Endothelial cell of umbilical vein (primary cell): ENCODE results near the gene SH3RF3. TPM values are rescaled to one million over a fixed set of nuclear protein-coding genes. Genes with fewer than 3 reads are reported as not detected.

Experiments used
- BruUV-seq: library from RNA; stranded (reverse); fragments of 400-500 nt; replicated peaks from 2 replicates; lab custom pipeline; 2021; lab: Mats Ljungman, UMichigan
- CTCF ChIA-PET: fragments of 300-600, 350-600 bp; sonication (Branson Sonifier 250); formaldehyde crosslinking; loops from one replicate; lab custom pipeline; 2021; ENCODE audit warnings: antibody characterized with exemption, inconsistent platforms; lab: Charles Lee
- POLR2A ChIA-PET: fragments of 300-600, 350-600 bp; sonication (Branson Sonifier 250); formaldehyde crosslinking; loops from one replicate; lab custom pipeline; 2021; ENCODE audit warnings: antibody characterized with exemption, inconsistent platforms; lab: Charles Lee
- DNase-seq: peaks from one replicate; pipeline ENCODE4 v3.0.0-alpha.2; 2011; ENCODE audit warnings: low read depth, low spot score
- FAIRE-seq: peaks from 2 replicates; lab custom pipeline; 2011; peaks lifted over from hg19 to GRCh38; lab: Jason Lieb, UNC
- H2AFZ ChIP-seq: 2 replicates; pipeline ENCODE4 v1.6.0; 2012; ENCODE audit warnings: low read depth, low read length, control low read depth, inconsistent platforms
- H3K27ac ChIP-seq: 2 replicates; pipeline ENCODE4 v1.5.1; 2011; ENCODE audit warnings: low read depth, mild to moderate bottlenecking, control low read depth, low read length, moderate library complexity; ENCODE audit not compliant: insufficient read depth
- H3K27me3 ChIP-seq, 2 experiments: 2 replicates each; pipeline versions ENCODE4 v1.6.0 to v1.6.1; 2011; ENCODE audit warnings: low read length in 2 of 2, mixed read lengths in 1 of 2; ENCODE audit not compliant: control insufficient read depth in 2 of 2, insufficient read depth in 2 of 2
- H3K36me3 ChIP-seq, 2 experiments: 2 replicates in 1 of 2; 3 replicates in 1 of 2; pipeline ENCODE4 v1.5.1; 2011; ENCODE audit warnings: low read length in 2 of 2, mild to moderate bottlenecking in 1 of 2, moderate library complexity in 1 of 2; ENCODE audit not compliant: control insufficient read depth in 2 of 2, insufficient read depth in 2 of 2; ENCODE audit errors: extremely low read depth in 1 of 2
- H3K4me1 ChIP-seq: 3 replicates; pipeline ENCODE4 v1.5.1; 2011; ENCODE audit warnings: mild to moderate bottlenecking, low read length; ENCODE audit not compliant: control insufficient read depth, insufficient read depth; ENCODE audit errors: extremely low read depth
- H3K4me2 ChIP-seq: 2 replicates; pipeline ENCODE4 v1.6.1; 2011; ENCODE audit warnings: low read length, control low read depth, mixed read lengths; ENCODE audit not compliant: insufficient read depth
- H3K4me3 ChIP-seq, 3 experiments: fragments of 200-600 bp in 1 of 3; sonication (generic), shearing (Covaris generic) in 1 of 3; replicated peaks in 1 of 3; 2 replicates each; pipeline ENCODE4 v1.5.1; 2011 to 2016; ENCODE audit warnings: control low read depth in 3 of 3, low read length in 3 of 3, mild to moderate bottlenecking in 2 of 3, inconsistent platforms in 1 of 3, low read depth in 1 of 3, moderate library complexity in 1 of 3; ENCODE audit not compliant: insufficient read depth in 1 of 3
- H3K79me2 ChIP-seq: 2 replicates; pipeline ENCODE4 v1.6.0; 2012; ENCODE audit warnings: low read length, inconsistent platforms; ENCODE audit not compliant: control insufficient read depth, insufficient read depth
- H3K9ac ChIP-seq: replicated peaks from 2 replicates; pipeline ENCODE3; 2011; ENCODE audit warnings: low read length, control low read depth; ENCODE audit not compliant: insufficient read depth; ENCODE audit errors: extremely low read depth
- H3K9me1 ChIP-seq: replicated peaks from 3 replicates; pipeline ENCODE4 v1.6.0; 2011; ENCODE audit warnings: mild to moderate bottlenecking, low read length; ENCODE audit not compliant: control insufficient read depth, insufficient read depth; ENCODE audit errors: extremely low read depth
- H3K9me3 ChIP-seq: replicated peaks from 2 replicates; pipeline ENCODE4 v1.5.1; 2012; ENCODE audit warnings: low read length, inconsistent platforms; ENCODE audit not compliant: control insufficient read depth, insufficient read depth
- H4K20me1 ChIP-seq: replicated peaks from 2 replicates; pipeline ENCODE3; 2011; ENCODE audit warnings: mild to moderate bottlenecking, low read length; ENCODE audit not compliant: control insufficient read depth, insufficient read depth; ENCODE audit errors: extremely low read depth
- EZH2 ChIP-seq: IDR thresholded peaks from 2 replicates; pipeline ENCODE4 v1.6.1; 2012; ENCODE audit warnings: borderline replicate concordance, low read depth, mild to moderate bottlenecking, moderate library complexity, low read length, inconsistent platforms; ENCODE audit not compliant: severe bottlenecking
- FOS ChIP-seq: IDR thresholded peaks from 2 replicates; pipeline ENCODE4 v1.6.1; 2011; ENCODE audit warnings: mild to moderate bottlenecking, low read length, moderate library complexity, borderline replicate concordance; ENCODE audit not compliant: insufficient read depth
- GATA2 ChIP-seq: IDR thresholded peaks from 2 replicates; pipeline ENCODE4 v1.7.0; 2011; ENCODE audit warnings: low read depth, mild to moderate bottlenecking, moderate library complexity, mixed read lengths, low read length; ENCODE audit not compliant: insufficient read length, insufficient read depth
- JUN ChIP-seq: IDR thresholded peaks from 2 replicates; pipeline ENCODE4 v1.6.1; 2011; ENCODE audit warnings: borderline replicate concordance, low read depth; ENCODE audit not compliant: insufficient read length, insufficient read depth
- MYC ChIP-seq: IDR thresholded peaks from one replicate; pipeline ENCODE4 v1.6.1; 2011; ENCODE audit warnings: mild to moderate bottlenecking, low read depth, low read length
- POLR2A ChIP-seq: IDR thresholded peaks from 2 replicates; pipeline ENCODE4 v1.6.1; 2012; ENCODE audit warnings: low read depth, mild to moderate bottlenecking, control low read depth, low read length
- POLR2AphosphoS5 ChIP-seq: IDR thresholded peaks from 2 replicates; pipeline ENCODE4 v1.6.1; 2012; ENCODE audit warnings: low read depth, mild to moderate bottlenecking, control low read depth, low read length, moderate library complexity; ENCODE audit not compliant: insufficient read depth
- dilution Hi-C: fragments of 300-500 bp; cut with MboI; formaldehyde crosslinking; loops from one replicate; pipeline ENCODE4 v1.15.0; 2019; ENCODE audit warnings: low sequenced_read_pairs; ENCODE audit not compliant: extremely low pct_ligation_motif_present
- intact Hi-C: fragments of 100-400 bp; cut with micrococcal nuclease; formaldehyde crosslinking; loops from one replicate; pipeline ENCODE4 v1.10.0; 2022
- polyA plus RNA-seq, 4 experiments: library from polyadenylated mRNA; depleted of rRNA in 3 of 4; stranded (reverse) in 3 of 4; unstranded in 1 of 4; fragments of >200 nt; gene quantifications; 2 replicates each; pipeline versions ENCODE4 v1.2.1 to v1.2.3, GENCODE V29; 2011 to 2012; ENCODE audit warnings: missing spikeins in 1 of 4
- total RNA-seq: library from RNA; stranded (reverse); gene quantifications from 2 replicates; pipeline ENCODE4 v1.2.3, GENCODE V29; 2021
- TF ChIP-seq, protein P1 (sequence below), 2 donors: IDR thresholded peaks; 1 replicate in 1 of 2; 2 replicates in 1 of 2; pipeline ENCODE4 v1.5.1; 2011; ENCODE audit warnings: low read length in 2 of 2, mild to moderate bottlenecking in 2 of 2, moderate library complexity in 2 of 2, control low read depth in 1 of 2, inconsistent platforms in 1 of 2, low read depth in 1 of 2; ENCODE audit not compliant: insufficient read depth in 1 of 2; ENCODE audit errors: extremely low read depth in 1 of 2
- TF ChIP-seq, protein P2 (sequence below): IDR thresholded peaks from 2 replicates; pipeline ENCODE4 v1.6.1; 2011; ENCODE audit not compliant: insufficient read depth, insufficient read length

The SH3RF3 gene
- total and polyA plus RNA-seq, 2 donors (not counting 3 experiments of a cell fraction or from before 2014, with no cell fraction given), result 3.8 to 14.7 TPM

DNA sequence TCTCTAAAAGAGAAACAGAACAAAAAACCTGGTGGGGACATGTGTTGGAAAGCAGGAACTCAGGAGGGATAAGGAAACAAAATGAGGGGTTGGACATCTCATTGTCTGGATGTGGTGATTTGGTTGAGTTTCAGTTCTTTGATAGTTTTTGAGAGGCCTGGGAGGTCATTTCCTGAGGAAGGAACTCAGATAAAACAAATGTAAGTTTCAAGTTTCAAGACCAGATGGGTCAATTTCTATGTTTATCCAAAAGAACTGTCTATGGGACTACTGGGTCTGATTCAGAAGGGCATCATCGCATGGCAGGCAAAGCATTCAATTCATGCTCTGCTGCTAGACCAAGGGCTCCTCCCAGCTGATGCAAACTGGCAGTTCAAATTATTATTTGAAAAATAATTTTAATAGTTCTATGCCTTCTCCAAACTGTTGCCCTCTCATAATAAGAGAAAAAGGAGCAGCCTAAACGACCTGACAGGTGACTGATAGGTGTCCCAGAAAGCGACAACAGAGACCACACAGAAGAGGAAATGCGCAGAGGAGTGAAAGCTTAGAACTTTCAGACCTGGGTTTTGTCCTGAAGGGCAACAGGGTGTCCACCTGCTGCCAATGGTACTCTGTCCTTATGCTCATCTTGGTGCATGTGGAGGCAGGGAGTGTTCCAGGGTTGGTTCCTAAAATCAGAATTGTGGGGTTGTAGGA lies 39.3 kb upstream of the SH3RF3 start:
- DNase-seq (peak; percentile 55), FAIRE-seq (peak; percentile 78)
- peak overlapping the region; percentile 39 for H3K4me2 ChIP-seq
- H3K9me1 ChIP-seq, result no peaks in the 10 kb centered on the region
- ChIA-PET POLR2A (interaction anchor here (0.6 kb wide), 1 partner anchor 34 kb away, joined by 4 read pairs; no protein-coding TSS in a partner anchor), CTCF (no interaction called here)
- intact Hi-C loops, result loop anchor here (1.0 to 10.0 kb wide), 3 partner anchors 9 to 545 kb away; no protein-coding TSS in a partner anchor
- BruUV-seq, result no TSS peak
- dilution Hi-C loops, result no loop called here
- H3K27ac ChIP-seq, result peak overlapping the region; percentile 39
- no peaks in the 10 kb centered on the region for H3K27me3 ChIP-seq
- no peaks in the 10 kb centered on the region for H4K20me1 ChIP-seq
- no peaks in the 10 kb centered on the region for H3K9me3 ChIP-seq
- peak overlapping the region; percentile 26 for H2AFZ ChIP-seq
- H3K4me1 ChIP-seq, result peaks cover 18% of the 10 kb centered on the region
- H3K9ac ChIP-seq, result no peak overlapping the region
- no peaks in the 10 kb centered on the region for H3K79me2 ChIP-seq
- H3K4me3 ChIP-seq, result no peak overlapping the region
- H3K36me3 ChIP-seq, result no peaks in the 10 kb centered on the region
- TF ChIP-seq GATA2 (peak; percentile 65), JUN (no peak), MYC (no peak), EZH2 (no peak), FOS (peak; percentile 78), POLR2AphosphoS5 (peak; percentile 61), POLR2A (no peak)
- TF ChIP-seq, protein P1, sequence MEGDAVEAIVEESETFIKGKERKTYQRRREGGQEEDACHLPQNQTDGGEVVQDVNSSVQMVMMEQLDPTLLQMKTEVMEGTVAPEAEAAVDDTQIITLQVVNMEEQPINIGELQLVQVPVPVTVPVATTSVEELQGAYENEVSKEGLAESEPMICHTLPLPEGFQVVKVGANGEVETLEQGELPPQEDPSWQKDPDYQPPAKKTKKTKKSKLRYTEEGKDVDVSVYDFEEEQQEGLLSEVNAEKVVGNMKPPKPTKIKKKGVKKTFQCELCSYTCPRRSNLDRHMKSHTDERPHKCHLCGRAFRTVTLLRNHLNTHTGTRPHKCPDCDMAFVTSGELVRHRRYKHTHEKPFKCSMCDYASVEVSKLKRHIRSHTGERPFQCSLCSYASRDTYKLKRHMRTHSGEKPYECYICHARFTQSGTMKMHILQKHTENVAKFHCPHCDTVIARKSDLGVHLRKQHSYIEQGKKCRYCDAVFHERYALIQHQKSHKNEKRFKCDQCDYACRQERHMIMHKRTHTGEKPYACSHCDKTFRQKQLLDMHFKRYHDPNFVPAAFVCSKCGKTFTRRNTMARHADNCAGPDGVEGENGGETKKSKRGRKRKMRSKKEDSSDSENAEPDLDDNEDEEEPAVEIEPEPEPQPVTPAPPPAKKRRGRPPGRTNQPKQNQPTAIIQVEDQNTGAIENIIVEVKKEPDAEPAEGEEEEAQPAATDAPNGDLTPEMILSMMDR (IDR thresholded peaks at IDR 0.05; ENCODE audit: extremely low read depth in 1 of 2, insufficient read depth in 1 of 2, low read depth in 1 of 2, low read length in 2 of 2), result no peak
- TF ChIP-seq, protein P2, sequence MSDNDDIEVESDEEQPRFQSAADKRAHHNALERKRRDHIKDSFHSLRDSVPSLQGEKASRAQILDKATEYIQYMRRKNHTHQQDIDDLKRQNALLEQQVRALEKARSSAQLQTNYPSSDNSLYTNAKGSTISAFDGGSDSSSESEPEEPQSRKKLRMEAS, result no peak
